Endometrium (tissue), 2 donors: Measurements from ENCODE around the gene SLC6A6.

Experiments
- FAIRE-seq: peaks from 2 replicates; lab custom pipeline; 2012; peaks lifted over from hg19 to GRCh38; lab: Jason Lieb, UNC
- donor health status: control.
- donor health status: control.

Gene SLC6A6

DNA sequence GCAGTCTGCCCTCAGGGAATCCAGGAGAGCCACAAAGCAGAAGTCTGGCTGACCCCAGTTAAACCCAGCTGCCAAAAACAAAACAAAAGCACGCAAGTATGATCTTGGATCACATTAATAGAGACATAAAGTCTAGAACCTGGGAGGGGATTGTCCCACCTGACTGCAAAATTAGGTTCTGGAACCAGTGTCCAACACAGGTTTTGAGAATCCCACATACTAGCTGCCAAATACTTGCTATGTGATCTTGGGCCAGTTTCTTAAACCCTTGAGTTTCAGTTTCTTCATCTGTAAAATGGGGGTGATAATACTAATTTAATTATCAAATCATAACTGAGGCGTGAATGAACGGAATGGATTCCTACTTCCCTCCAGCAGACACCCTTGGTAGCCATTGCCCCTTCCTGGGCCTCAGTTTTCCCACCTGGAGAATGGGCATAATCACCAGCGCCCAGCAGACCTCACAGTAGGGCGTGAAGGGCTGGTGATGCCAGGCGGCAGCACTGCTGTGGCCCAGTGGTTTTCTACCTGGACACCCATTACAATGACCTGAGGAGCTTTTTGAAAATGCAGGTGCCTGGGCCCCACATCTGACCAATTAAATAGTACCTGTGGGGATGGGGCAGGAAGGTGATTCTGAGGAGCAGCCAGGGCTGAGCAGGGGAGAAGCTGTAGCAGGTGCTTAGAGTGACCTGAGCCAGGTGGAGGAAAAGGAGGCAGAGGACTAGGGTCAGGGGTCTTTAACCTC lies 105.5 kb downstream of the SLC6A6 start:
- no peak for FAIRE-seq

DNA sequence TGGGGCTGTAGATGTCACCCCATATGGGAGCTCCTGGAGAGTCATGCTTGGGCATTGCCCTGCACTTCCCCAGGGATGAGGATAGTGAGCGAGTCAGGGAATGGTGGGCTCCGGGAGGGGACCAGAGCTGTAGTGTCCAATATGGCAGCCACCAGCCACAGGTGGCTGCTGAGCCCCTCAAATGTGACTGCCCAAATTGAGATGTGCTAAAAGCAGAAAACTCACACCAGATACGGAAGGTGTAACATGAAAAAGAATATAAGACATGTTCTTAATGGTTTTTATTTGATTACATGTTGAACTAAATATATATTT lies 106.1 kb downstream of the SLC6A6 start:
- no peak for FAIRE-seq

- FAIRE-seq = no peak
Observed at GRCh38 chr3:14508966-14509795, 106.8 kb downstream of the SLC6A6 start.

DNA sequence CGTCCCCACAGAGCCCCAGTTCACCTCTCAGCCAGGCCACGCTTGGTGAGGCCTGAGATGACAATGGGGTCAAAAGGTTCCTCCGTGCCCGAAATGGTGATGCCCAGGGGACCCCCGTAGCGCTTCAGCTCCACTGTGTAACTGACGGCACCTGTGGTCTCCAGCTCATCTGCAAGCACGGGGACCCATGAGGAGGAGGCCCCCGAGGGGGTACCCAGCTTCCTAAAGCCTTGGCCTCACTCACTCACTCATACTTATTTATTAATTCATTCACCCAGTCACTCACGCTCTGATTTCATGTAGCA lies 107.3 kb downstream of the SLC6A6 start:
- no peak for FAIRE-seq

- FAIRE-seq = no peak
Observed at GRCh38 chr3:14510838-14511622, 108.6 kb downstream of the SLC6A6 start.

DNA sequence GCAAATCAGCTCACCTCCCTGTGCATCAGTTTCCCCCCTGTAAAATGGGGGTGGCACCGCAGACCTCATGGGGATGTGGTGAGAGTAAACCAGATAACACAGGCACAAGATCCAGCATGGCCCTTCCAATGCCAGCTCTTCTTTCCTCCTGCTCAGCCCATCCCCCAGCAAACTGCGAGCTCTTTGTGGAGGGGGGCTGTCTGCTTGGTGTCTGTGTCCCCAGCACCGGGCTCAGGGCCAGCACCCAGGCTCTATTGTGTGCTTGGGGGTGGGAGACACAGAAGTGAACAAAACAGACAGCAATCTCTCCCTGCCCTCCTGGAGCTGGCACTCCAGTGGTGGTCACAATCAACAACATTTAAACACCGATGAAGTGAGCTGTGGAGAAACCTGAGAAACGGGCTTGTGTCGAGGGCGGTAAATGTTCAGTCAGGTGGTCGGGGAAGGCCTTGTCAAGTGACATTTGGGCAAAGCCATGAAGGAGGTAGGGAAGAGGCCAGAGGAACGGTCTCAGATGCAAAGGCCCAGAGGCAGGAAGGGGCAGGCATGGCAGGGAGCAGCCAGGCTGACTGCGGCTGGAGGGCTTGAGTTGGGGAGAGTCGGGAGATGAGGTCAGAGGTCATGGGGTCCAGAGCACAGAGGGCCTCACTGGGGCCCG lies 109.3 kb downstream of the SLC6A6 start:
- FAIRE-seq = no peak

- FAIRE-seq = no peak
Observed at GRCh38 chr3:14512281-14512941, 110.0 kb downstream of the SLC6A6 start.

DNA sequence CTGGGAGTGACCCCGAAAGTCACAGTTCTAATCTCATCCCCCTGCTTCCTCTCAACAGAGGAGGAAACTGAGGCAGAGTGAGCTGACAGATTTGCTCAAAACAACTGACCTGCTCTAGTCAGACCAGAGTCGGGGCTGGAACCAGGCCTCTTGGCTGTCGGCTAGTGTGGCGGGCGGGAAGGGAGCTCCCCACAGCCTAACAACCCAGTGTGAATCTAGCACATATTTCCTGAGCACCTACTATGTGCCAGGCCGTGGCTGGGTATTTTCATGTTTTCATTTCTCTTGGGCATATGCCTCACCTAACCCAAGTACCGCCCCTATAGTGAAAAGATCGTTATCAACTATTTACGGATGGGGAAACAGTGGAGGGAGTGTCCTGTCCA lies 110.5 kb downstream of the SLC6A6 start:
- no peak for FAIRE-seq

GRCh38 chr3:14513566-14514322 lies 111.3 kb downstream of the SLC6A6 start:
- FAIRE-seq = no peak

- FAIRE-seq = no peak
Observed at GRCh38 chr3:14514323-14514720, 111.9 kb downstream of the SLC6A6 start.

- FAIRE-seq = peak; percentile 39
Observed at GRCh38 chr3:14515526-14515925, 113.1 kb downstream of the SLC6A6 start.

DNA sequence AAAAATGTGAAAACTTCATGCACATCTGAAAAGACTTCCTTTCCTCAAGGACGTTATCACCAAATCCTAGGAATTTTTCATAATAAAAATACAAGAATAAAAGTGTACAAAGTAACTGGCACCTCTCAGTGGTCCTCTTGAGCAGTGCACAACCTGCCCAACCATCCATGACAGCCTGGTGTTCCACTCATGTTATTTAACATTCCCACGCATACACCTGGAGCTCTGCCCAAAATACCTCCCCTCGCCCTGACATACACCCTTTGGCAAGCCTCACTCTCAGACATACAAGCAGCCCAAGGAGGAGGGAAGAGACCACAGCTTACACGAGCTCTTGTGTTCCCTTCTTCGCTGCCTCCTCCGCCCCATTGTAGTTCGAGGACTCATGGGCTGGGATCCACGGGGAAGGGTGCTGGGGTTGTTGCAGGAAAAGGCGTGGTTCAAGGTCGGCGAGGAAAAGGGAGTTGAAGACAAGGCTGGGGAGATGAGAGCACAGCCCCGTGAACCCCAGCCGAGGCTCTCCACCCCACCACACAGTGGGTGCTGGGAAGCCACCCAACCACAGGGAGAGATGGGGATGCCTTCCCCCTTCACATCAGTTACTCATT lies 114.4 kb downstream of the SLC6A6 start:
- no peak for FAIRE-seq

GRCh38 chr3:14517601-14518431 lies 115.4 kb downstream of the SLC6A6 start:
- FAIRE-seq = no peak

GRCh38 chr3:14518432-14518802 lies 116.0 kb downstream of the SLC6A6 start:
- no peak for FAIRE-seq

GRCh38 chr3:14518893-14519292 lies 116.5 kb downstream of the SLC6A6 start:
- FAIRE-seq = no peak

GRCh38 chr3:14519406-14519805 lies 117.0 kb downstream of the SLC6A6 start:
- no peak for FAIRE-seq

- no peak for FAIRE-seq
Observed at GRCh38 chr3:14520149-14520548, 117.7 kb downstream of the SLC6A6 start.

- no peak for FAIRE-seq
Observed at GRCh38 chr3:14520967-14521366, 118.6 kb downstream of the SLC6A6 start.

GRCh38 chr3:14521611-14522010 lies 119.2 kb downstream of the SLC6A6 start:
- FAIRE-seq = no peak

DNA sequence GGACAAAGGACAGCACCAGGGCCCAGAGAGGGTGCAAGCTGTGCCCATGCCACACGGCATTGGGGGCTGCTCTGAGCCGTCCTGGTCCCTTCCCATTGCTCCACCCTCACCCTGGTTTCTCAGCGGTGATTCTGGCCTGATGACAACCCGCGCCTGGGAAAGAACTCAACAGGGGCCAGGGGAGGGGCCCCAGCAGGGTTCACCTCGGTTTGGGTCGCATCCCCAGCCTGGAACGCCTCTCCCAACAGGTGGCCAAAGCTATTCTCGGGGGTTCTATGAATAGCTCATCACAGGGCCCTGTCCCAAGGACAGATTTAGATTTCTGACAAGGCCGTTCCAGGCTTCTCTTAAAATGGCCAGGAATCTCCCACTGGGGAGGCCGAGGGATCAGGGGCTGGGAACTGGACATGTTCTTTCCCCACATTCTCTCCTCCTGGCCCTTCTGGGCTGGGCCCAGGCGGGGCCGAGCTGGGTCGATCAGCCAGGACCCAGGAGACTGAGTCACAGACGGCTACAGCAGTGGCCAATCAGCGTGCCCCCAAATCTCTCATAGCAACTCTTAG lies 119.8 kb downstream of the SLC6A6 start:
- FAIRE-seq = no peak
